ENCODE measurements around the gene GATAD2B.

GATAD2B gene

DNA sequence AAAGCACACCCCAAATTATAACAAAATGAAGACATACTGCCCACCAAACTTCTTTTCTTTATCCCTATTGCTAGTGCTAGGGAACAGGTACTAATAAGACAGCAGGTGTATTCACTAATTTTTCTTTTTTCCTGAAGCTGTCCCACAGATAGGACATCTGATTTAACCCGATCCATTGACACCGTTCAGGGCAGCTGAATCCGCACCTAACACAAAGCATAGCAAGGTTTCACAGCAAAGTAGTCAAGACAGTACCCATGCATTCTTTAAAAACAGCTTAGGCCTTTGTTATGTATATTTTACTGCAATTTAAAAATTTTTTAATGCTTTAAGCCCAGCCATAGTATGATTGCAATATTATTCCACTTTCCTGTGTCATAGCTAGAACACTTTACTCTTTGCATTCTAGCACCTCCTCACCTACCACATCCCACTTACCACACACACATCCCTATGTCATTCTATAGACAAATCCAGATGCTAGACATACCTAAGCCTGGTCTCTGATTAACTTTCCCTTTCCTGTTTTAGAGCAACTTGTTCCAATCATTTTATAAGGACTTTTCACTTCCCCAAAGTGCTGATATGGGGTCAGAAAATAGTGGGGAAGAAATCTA lies 40.4 kb downstream of the GATAD2B start:
- CTCF ChIA-PET: interaction anchor here (0.6 kb wide), 2 partner anchors 58 to 459 kb away, joined by 4 to 6 read pairs; no protein-coding TSS in a partner anchor
- no peak overlapping the region for H3K27ac ChIP-seq
- POLR2A ChIA-PET (ENCODE audit: low non-redundant PET): interaction anchor here (0.5 kb wide), 2 partner anchors 8 to 40 kb away, joined by 3 to 5 read pairs; no protein-coding TSS in a partner anchor
- no peak for DNase-seq (ENCODE audit: low spot score)
- TF ChIP-seq CTCF (conservative IDR thresholded peaks at IDR 0.05; ENCODE audit: low read depth): no peak

DNA sequence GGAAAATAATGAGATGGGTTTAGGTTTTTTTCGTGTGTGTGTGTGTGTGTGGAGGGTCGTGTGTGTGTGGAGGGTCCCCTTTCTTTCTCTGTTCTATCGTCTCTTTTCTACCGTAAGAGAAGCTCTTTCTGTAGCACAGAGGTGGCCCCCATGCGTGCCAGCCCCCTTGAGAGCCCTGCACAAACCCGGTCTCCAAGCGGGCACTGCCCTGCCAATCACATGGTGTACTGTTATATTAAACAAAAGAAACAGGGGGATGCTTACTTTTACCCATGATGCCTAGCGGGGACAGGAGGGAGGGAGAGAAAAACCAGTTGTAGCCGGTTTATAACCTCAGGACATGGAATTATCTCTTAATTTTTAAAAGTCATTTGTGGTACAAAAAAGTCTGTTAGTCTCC lies 41.0 kb downstream of the GATAD2B start:
- DNase-seq (ENCODE audit: low spot score): no peak
- CTCF ChIA-PET: interaction anchor here (0.6 to 0.7 kb wide), 3 partner anchors 22 to 58 kb away, joined by 3 to 6 read pairs (median 3); no protein-coding TSS in a partner anchor
- POLR2A ChIA-PET (ENCODE audit: low non-redundant PET): no interaction called here
- no peak for TF ChIP-seq CTCF (conservative IDR thresholded peaks at IDR 0.05; ENCODE audit: low read depth)
- H3K27ac ChIP-seq: peak overlapping the region; percentile 54

- ChIA-PET CTCF (interaction anchor here (0.7 kb wide), 1 partner anchor 37 kb away, joined by 3 read pairs; no protein-coding TSS in a partner anchor), POLR2A (ENCODE audit: low non-redundant PET) (no interaction called here)
- H3K27ac ChIP-seq: peak overlapping the region; percentile 26; the same call in 1 of the 2 replicates
- DNase-seq (ENCODE audit: low spot score): peak; percentile 29
- TF ChIP-seq CTCF (conservative IDR thresholded peaks at IDR 0.05; ENCODE audit: low read depth): no peak
Measured at GRCh38 chr1:153880962-153881361, 41.8 kb downstream of the GATAD2B start.

GRCh38 chr1:153880024-153880423 lies 42.7 kb downstream of the GATAD2B start:
- no peak for TF ChIP-seq CTCF (conservative IDR thresholded peaks at IDR 0.05; ENCODE audit: low read depth)
- ChIA-PET CTCF (no interaction called here), POLR2A (ENCODE audit: low non-redundant PET) (no interaction called here)
- DNase-seq (ENCODE audit: low spot score): no peak
- H3K27ac ChIP-seq: 0 out of 2 replicates have a peak overlapping the region, but pooled peaks have one; percentile 26

DNA sequence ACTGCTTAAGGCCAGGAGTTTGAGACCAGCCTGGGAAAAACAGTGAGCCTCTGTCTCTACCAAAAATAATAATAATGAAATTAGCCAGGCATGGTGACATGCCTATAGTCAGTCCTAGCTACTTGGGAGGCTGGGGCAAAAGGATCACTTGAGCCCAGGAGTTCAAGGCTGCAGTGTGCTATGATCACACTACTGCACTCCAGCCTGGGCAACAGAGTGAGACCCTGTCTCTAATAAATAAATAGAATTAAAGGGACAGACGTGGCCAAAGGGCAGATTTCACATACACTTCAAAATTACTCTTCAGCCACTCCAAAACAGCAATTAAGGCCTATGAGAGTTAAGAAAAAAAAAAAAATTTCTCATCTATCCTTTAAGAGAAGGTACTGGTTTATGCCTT lies 45.7 kb downstream of the GATAD2B start:
- TF ChIP-seq CTCF (conservative IDR thresholded peaks at IDR 0.05; ENCODE audit: low read depth): no peak
- CTCF ChIA-PET: interaction anchor here (0.7 kb wide), 1 partner anchor 76 kb away, joined by 4 read pairs; no protein-coding TSS in a partner anchor
- POLR2A ChIA-PET (ENCODE audit: low non-redundant PET): no interaction called here
- no peak for DNase-seq (ENCODE audit: low spot score)
- H3K27ac ChIP-seq: no peak overlapping the region; the same call in 1 of the 2 replicates

GRCh38 chr1:153872934-153873333 lies 49.8 kb downstream of the GATAD2B start:
- ChIA-PET CTCF (no interaction called here), POLR2A (ENCODE audit: low non-redundant PET) (no interaction called here)
- H3K27ac ChIP-seq: no peak overlapping the region
- no peak for TF ChIP-seq CTCF (conservative IDR thresholded peaks at IDR 0.05; ENCODE audit: low read depth)
- no peak for DNase-seq (ENCODE audit: low spot score)

Data from RWPE1 (cell line).